Stimulated activated CD4-positive, alpha-beta T cell treated with anti-CD3 and anti-CD28 coated beads, Interleukin-15, amount 100 ng/mL, for 1 hour (primary cell): ENCODE measurements around the gene TDP1.
A peak's percentile ranks its signal among the peaks of the same experiment; 100 is the strongest.

Experiments used
- DNase-seq, 2 donors: peaks; one replicate each; pipeline ENCODE4 v3.0.0-alpha.2; 2020; ENCODE audit warnings: low read depth in 1 of 2, low spot score in 1 of 2

TDP1 gene

DNA sequence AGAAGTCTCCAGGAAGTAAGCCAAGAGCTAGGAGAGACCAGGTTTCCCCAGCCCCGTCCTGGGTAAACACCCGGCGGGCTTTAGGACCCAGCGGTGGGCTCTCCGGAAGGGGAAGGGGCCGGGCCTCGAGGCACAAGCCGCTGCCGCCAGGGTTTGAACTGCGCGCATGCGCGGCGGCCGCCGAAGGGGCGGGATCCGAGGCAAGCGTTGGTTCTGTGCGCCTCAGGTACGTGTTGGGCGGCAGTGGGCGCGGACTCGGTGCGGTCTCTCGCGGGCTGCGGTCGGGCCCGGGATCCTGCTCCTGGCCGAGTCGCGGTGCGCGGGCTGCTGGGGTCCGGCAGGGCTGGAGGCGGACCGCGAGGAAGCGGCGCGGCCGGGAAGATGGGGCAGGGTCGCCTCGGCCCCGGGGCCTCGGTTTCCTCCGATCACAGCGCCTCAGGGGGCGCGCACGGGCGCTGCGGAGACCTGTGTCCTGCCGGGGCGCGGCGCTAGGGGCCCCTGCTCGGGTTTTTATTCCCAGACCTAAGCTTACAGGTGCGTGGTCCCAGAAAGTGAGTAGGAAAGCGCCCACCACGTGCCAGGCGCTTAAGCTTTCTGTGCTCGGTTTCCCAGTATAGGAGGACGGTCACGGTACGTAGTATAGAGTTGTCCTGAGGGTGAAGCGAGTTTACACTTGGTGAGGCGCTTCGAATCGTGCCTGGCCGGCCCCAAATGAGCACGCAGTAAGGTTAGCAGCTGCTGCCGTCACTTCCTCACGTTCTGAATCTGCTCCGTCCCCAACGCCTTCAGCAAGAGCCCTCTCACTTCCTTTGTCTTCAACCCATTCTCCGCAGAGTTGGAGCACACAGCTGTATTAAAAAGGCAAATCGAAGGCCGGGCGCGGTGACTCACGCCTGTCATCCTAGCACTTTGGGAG lies at the start of gene TDP1:
Gene TDP1, plus strand, starts transcription at position 183 of the 916 bp plus-strand sequence. CDS start 7,188 bp downstream, outside the sequence.
- peak; percentile 93 to 95 for DNase-seq

DNA sequence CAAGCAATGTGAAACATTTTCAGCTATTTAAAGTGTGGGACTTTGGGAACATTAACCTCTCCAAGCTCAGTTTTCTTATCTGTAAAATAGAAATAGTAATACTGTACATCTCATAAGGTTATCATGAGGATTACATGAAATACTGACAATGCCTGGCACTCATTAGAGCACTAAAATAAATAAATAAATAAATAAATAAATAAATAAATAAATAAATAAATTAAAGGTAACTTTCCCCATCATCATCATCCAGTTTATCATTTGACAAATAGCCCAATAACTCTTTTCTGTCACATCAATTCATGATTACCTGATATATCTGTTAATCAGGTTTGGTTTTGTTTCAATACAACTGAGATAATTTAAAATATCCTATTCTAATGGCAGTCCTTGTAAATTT lies 49.7 kb upstream of the TDP1 start:
- no peak for DNase-seq

DNA sequence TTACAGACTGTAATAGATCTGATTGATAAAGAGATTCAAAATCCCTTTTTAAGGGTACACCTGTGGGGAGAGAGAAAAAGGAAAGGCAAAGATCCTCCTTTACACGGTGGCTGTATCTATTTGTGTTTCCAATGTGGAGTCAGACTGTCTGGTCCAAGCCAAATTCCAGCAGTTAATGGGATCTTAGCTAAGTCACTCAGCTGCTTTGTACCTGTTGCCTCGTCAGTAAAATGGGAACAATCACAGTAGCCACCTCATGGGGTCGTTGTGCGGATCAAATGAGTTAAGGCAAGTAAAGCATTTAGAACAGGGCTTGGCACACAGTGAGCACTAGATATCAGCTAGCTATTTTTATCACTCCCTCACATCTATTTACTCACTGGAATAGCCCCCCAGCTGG lies 48.1 kb upstream of the TDP1 start:
- DNase-seq = no peak

DNA sequence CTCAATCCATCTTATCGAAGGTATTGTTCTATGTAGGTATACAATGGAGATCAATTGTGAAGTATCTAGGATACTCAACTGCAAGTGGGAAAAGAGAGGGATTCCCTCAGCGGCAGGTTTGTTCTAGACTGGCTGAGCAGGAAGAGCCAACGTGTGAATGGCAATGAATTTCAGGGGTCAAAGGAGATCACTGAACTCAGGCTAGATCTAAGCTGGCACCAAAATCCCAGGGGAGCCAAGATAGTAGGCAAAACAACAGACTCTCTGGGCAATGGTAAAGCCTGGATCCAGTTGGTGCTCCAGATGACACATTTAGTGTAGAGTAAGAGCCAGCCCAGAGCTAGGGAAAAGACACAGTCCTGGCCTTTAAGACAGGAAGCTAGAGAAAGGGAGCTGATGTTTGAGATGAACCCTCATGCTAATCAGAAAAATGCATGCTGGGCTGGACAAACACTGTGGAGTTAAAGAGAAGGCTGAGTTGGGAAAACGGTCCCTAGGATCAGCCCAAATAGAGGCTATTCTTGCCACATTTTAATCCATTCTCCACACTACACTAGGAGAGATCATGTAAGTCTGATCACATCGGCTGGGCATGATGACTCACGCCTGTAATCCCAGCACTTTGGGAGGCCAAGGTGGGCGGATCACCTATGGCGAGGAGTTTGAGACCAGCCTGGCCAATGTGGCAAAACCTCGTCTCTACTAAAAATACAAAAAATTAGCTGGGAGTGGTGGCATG lies 46.8 kb upstream of the TDP1 start:
- DNase-seq = no peak

DNA sequence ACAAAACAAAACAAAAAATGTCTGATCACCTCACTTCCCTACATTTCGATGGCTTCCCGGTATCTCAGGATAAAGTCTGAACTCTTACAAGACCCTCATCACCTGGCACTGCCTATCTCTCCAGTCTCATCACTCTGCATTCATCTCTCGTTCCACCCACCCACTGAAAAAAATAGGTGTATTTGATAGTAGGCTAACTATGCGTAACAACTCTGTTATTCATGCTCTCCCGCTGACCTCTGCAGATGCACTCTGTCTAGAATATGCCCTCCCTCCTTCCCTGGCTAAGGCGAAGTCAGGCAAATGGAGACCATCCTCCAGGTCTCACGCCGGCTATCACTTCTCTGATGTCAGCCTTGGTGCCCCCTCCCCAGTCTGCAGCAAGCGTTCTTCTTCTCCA lies 46.1 kb upstream of the TDP1 start:
- no peak for DNase-seq

DNA sequence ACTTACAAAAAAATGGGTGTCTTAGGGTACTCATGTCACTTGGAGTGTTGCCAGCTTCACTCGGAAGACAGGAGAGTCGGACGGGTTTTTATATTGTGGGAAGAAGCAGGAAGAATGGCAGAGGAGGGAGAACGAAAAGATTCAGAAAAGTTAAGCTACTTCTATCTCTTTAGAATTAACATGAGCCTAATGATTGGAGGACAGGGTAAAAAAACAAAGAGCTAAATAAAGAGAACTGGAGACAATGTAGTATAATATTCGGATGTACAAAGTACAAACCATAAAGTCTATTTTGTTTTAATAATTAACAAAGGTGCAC lies 45.1 kb upstream of the TDP1 start:
- no peak for DNase-seq

DNA sequence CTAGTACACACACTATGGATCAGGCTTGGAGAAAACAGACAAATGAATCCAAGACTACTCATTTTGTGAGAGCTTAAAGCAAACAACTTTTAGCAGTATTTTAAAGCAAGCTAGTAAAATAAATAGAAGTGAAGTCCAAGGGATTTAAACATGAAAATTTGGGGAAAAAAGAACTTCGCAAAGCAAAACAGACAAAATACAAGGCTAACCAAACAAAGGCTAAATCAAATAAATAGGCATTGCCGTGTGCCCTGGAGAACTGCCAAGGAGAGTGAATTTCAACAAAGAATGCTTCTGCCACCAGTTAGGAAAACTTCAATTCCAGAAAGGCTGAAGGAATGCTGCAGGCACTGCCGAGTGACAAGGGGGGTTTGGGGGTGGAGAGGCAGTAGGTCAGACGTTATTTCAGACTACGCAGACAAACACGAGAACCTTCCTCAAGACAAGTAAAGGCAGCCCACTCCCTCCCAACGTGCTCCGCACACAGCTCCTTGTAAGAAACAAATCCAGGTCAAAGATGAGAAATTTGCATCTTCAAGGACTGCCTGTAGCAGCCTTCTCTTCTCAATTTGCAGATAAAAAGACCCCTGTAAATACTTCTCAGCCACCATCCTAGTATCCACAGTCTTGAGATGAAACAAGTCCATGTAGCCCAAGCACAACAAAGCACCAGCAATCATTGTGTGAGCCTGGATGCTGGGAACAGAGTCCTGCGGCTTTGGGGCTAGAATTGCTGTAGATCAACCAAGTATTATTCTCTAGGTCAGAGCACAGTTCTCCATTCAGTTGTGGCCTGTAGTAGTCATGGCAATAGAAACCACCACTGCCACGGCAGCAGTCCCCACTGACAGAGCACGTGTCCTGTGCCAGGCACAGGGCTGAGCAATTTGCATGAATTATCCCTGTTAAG lies 44.5 kb upstream of the TDP1 start:
- DNase-seq = no peak

DNA sequence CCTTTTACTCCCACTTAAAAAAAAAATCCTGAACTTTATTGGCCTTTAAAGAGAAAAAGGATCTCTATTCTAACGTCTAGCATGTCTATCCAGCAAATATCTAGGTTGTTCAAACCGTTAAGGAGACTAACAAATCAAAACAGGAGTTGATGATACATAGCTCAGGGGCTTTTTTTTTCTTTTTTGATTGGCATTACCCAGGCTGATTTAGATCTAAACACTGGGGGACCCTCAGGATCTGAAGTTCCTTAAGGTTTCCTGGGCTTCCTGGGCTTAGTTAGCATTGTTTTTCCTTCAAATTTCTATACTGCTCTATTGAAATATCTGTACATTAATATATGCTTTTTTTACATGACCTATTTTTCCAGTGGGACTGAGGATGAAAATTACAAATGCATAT lies 43.5 kb upstream of the TDP1 start:
- DNase-seq = no peak

DNA sequence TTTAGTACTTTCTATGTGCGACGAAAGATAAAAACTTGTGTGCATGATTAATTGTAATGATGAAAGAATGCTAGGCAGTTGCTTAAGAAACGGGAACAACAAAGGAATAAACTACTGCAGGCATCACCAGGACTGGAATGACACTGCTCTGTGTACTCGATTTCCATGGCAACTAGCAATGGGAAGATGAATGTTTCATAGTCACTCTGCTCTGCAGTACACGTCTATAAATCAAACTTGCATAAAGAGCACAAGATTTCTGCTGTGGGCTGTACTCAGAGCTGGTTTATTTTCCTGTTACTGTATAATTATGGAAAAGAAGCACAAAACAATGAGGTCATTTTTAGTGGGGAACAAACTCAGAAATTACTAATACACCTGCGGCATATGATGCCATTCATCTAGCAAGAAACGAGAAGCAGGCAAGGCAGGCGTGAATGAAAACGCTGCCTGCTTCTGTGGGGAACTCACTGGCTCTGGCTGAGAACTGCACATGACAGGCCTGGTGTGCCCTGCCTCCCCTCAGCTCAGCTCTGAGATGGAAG lies 43.0 kb upstream of the TDP1 start:
- DNase-seq = no peak

DNA sequence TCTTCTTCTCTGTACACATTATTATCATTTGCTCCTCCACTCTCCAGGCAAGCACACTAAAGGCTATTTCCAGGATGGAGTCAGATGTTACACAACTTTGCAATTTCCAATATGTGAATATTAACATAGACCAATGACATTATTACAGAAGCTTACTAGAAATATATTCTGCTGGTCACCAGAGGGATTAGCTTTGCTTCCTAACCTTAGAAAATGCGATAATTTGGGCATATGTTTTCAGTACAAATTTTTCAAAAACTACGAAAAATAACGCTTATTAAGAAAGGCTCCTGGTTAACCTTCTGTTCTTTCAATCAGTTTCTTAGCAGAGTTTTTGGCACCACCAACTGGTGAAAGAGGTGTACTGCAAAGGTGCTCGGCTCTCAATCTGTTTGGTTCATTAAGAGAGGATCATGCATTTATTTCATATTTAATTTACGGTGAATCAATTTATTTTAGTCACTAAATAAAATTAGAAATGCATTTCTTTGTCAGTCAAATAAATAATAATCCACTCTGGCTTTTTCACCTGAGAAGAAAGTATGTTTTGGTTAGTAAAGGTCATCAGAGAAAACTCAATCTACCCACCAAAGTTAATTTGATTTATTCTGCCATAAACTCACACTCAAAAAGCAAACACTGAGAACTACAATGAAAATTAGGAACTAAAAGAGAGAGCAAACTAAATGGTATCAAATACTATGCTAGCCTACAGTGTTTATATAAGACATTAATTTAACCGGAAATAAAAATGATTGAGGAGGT lies 40.4 kb upstream of the TDP1 start:
- DNase-seq = peak; percentile 15 to 24

DNA sequence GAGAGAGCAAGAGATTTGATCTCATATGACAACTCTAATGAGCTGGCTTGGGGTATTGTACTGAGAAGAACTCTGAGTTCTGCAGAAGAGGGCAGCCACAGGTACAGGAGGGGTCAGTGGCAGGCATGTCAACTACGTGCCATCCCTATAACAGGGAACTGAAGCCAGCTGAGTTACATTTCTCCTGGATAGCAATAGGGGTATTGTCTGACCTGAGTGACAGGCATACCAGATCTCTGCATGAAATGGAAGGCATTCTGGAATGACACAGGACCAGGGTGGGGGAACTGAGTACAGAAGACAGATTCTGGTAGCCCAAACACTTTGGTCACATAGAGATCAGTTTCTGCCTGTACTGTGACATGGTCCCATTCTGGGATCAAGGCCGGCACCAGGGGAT lies 37.0 kb upstream of the TDP1 start:
- DNase-seq = no peak

DNA sequence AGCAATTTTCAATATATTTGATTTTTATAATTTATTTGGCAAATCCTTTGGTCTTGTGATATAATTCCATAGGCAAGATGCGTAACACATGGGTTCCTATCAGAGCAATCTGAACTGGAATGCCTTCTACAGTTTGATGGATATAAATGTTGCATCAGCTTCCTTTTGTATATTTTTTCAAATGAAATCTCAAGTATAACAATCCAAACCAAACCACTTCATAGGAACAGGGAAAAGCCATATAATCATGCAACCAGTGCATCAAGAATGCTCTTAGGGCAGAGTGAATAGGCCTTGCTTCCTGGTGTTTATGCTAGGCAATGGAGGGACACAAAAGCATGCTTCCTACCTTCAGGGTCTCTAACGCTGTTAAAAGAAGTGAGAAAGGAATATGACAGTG lies 35.7 kb upstream of the TDP1 start:
- no peak for DNase-seq

DNA sequence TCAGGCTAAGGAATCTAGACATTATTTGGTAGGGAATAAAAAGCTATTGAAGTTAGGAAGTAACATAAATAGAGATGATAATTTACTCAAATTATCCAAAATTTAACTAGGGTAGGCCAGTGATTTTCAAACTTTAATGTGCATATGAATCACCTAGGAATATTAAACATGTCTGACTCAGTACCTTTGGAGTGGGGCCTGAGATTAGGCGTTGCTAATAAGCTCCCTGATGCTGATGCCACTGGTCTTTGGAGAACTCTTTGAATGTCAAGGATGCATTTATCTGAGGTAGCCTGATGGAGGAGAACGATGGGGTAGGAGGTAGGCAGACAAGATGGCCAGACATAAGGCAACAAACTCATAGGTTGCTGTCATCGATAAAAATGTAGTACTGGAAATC lies 34.4 kb upstream of the TDP1 start:
- no peak for DNase-seq

DNA sequence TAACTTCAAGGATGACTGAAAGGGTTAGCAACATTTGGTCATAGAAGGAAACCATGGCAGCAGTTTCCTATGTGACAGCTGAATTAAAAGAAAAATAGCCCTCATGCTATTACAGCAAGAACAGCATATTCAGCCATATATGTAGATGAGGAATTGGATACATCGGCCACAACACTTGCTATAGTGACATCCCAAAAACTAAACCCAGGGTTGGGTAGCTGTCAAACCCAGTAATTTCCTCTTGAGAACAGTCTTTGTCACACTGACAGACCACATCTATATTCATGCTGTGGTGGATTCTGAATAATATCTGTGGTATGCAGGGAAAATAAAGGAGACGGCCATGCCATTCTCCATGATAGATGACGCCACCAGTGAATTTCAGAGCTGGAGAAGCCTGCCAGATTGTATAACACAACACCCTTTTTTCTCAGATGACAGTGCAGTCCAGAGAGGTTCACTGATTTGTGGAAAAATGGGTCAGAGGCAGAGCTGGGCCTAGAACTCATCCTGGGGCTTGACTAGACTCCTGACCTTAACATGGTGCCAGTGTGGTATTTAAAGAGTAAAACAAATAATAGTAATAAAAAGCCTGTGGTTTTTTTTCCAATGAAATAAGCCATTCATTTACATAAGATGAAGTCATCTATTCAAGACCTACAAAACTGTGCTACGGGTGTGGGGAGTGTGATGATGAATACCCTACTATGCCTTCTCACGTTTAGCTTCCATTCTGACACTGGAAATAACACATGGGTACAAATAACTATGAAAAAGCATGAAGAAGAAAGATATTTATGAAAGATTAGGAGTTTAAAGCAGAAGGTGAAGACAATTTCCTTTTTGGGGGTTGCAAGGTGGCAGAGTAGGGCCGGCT lies 33.5 kb upstream of the TDP1 start:
- DNase-seq = no peak

DNA sequence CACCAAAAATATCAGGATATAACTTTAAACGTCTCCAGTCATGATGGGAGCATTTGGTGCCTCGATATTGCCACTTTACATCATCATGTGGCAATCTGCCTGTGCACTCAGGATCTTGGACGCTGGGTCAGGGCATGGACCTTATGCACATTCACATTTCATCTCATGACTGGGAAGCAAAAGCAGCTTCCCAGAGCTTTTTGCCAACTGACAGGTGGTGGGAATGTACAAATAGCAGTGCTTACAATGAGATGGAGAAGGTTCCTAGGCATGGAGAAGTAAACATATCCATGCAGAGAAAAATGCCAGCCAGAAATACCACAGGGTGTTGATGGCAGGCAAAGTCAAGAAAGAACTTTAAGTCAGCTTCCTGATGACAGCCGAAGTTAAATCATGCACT lies 31.5 kb upstream of the TDP1 start:
- DNase-seq = no peak

DNA sequence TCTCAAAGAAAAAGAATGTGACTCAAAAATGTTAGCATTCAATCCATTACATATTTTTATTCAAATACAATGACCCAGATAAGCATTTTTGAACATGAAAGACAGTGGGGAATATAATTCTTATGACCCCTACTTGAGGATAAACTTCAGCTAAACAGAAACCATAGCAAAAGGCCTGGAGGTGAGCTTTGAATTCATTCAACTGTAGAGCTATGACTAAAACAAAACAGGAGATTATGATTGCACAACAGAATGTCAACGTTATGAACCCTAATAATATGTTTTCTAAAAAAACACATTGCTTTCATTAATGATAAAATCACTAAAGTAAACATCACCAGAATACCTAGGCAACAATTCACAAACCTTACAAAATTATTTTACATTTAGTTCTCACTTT lies 29.0 kb upstream of the TDP1 start:
- no peak for DNase-seq

DNA sequence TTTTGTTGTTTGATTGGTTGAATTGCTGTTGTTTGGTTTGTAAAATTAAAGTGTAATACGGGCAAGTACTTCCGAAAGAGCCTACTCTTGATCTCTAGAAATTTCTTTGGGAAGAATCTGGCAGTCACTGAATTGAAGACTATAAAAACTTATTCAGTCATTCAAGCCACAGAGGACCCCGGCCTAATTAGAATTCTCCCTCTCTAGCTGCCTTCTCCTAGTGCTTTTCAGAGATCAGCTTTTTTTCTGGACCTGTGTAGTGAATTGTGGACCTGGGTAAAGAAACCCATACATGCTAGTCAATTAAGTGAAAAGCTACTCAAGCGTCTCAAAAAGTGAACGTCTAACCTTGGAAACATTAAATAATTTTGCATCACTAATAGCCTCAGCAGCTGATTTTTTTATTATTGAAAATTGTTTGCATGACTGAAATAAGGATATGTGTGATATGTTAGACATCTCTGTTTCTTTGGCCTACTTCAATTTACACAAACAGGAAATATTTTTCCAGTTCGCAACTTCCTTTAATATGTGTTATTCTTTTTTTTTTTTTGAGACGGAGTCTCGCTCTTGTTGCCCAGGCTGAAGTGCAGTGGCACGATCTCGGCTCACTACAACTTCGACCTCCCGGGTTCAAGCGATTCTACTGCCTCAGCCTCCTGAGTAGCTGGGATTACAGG lies 28.4 kb upstream of the TDP1 start:
- DNase-seq = no peak

DNA sequence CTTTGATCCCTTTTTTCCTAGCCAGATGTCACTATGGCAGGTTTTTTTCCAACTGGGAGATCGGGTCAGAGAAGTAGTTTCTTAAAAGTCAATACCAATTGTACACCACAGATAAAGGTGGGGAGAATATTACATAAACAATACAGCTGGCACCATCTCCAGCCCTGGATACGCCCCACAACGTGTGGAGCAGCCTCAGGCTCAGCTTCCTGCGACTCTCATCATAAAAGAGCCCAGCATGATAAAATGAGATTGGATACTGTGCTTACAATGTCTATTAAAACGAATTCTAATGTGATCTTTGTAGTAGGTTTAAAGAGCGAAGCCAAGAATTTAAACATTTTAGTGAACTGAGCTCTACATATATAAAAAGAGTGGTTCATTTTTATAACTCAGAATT lies 22.7 kb upstream of the TDP1 start:
- no peak for DNase-seq

DNA sequence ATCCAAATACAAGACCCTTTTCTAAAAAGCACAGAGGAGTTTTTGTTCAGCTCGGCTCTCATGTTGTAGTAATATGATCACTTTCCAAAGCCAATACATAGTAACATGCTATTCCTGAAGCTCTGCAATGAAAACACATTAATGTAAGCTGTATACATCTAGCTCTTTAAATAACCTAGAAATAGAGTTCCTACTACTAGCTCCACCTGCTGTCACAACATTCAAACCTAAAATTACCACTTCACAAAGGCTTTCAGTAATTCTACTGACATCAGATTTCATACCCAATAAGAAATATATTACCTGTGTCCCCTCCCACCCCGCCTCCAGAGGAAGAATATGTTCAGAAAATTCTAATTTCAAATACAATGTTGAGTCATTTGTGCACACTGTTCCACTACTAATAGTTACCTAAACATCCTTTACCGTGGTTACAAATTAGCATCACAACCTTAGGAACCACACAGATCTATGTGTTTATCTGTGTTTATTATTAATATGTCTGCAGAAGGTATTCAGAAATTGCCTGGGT lies 19.0 kb upstream of the TDP1 start:
- DNase-seq = no peak
